Stomach (tissue), 4 donors: ENCODE measurements around the gene LYVE1.

ENCODE experiments used
- CTCF ChIP-seq, 7 experiments: fragments of 450-650 bp in 4 of 7; fragments of 200-600 bp in 3 of 7; sonication (generic) in 3 of 7; IDR thresholded peaks; one replicate each; pipeline ENCODE4 v1.5.1; 2016 to 2019; ENCODE audit warnings: antibody characterized with exemption in 7 of 7, control low read depth in 2 of 7, mild to moderate bottlenecking in 1 of 7
- POLR2A ChIP-seq, 4 donors: fragments of 450-650 bp; IDR thresholded peaks; one replicate each; pipeline ENCODE4 v1.6.1; 2016; ENCODE audit warnings: antibody characterized with exemption in 4 of 4, control low read depth in 2 of 4, mild to moderate bottlenecking in 1 of 4, moderate library complexity in 1 of 4

- TF ChIP-seq CTCF (IDR thresholded peaks at IDR 0.05) (no peak), POLR2A (IDR thresholded peaks at IDR 0.05) (no peak)
Measured at GRCh38 chr11:10601837-10602236, 33.4 kb upstream of the LYVE1 start.
